Naive B cell (primary cell): ENCODE results near the gene PSMC4. TPM values are rescaled to one million over a fixed set of nuclear protein-coding genes. Genes with fewer than 3 reads are reported as not detected.
"Not testable (repeated sequence)": the region's sequence is repeated elsewhere in the genome, so short reads cannot be mapped to it uniquely, and the experiment has no call there.

Experiments
- ATAC-seq, 2 donors: fragments of 150-1000 bp; cut with Tn5 transposase; 2 replicates each; pipeline ENCODE4 v1.10.0; 2021; ENCODE audit warnings: low read depth in 2 of 2, mild to moderate bottlenecking in 2 of 2, moderate library complexity in 2 of 2
- DNase-seq: peaks from one replicate; pipeline ENCODE4 v3.0.0; 2022
- H3K27ac Mint-ChIP-seq, 6 donors: one replicate each; pipeline ENCODE4 v1.8.0; 2020 to 2022; ENCODE audit warnings: mild to moderate bottlenecking in 6 of 6, mixed read lengths in 6 of 6, moderate library complexity in 5 of 6, inconsistent platforms in 2 of 6
- H3K27me3 Mint-ChIP-seq, 3 donors: one replicate each; pipeline ENCODE4 v1.8.0; 2021 to 2022; ENCODE audit warnings: mixed read lengths in 3 of 3, mild to moderate bottlenecking in 1 of 3
- H3K36me3 Mint-ChIP-seq, 2 donors: one replicate each; pipeline ENCODE4 v1.8.0; 2020 to 2022; ENCODE audit warnings: mixed read lengths in 2 of 2, inconsistent platforms in 1 of 2, mild to moderate bottlenecking in 1 of 2
- H3K4me1 Mint-ChIP-seq, 3 donors: one replicate each; pipeline ENCODE4 v1.8.0; 2020 to 2022; ENCODE audit warnings: mixed read lengths in 3 of 3, inconsistent platforms in 1 of 3, mild to moderate bottlenecking in 1 of 3, moderate library complexity in 1 of 3
- H3K4me3 Mint-ChIP-seq, 8 donors: one replicate each; pipeline ENCODE4 v1.8.0; 2020 to 2022; ENCODE audit warnings: mild to moderate bottlenecking in 8 of 8, mixed read lengths in 8 of 8, moderate library complexity in 8 of 8, inconsistent platforms in 2 of 8
- H3K9me3 Mint-ChIP-seq, 7 donors: one replicate each; pipeline ENCODE4 v1.8.0; 2020 to 2022; ENCODE audit warnings: mixed read lengths in 7 of 7, mild to moderate bottlenecking in 5 of 7, inconsistent platforms in 2 of 7, moderate library complexity in 1 of 7
- polyA plus RNA-seq, 6 donors: library from polyadenylated mRNA; unstranded; fragments of 300-500 nt; fragmentation: Illumina TruSeq; gene quantifications; one replicate each; pipeline ENCODE4 v1.2.3, GENCODE V29; 2021; ENCODE audit warnings: low read depth in 6 of 6

Gene PSMC4
- polyA plus RNA-seq, 6 donors from 2014 or later: 78.2 to 94.5 (median 89.9) TPM

DNA sequence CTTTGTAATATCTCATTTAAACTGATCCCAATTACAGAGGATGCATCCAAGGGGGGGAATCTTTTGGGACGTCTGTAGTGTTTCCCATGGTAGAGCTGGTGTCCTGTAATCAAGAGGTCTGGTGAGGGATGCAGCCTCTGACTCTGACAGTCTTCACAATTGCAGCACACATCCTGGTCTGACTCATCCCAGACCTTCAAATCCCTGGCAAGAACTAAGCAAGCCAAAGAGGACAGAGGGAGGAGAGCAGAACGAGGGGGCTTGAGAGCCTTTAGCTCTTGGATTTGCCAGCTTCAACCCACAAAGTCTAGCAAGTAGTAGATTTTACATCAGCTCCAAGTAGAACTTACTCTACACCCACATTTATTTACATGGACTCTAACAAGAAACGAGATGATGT is 19.3 kb upstream of the PSMC4 start:
- DNase-seq (no peak), ATAC-seq (no peak)
- H3K9me3 Mint-ChIP-seq: peaks cover 0 to 14% (median 4%) of the 10 kb centered on the region in 7 donors
- peaks cover 0 to 14% of the 10 kb centered on the region in 2 donors for H3K36me3 Mint-ChIP-seq
- H3K27ac Mint-ChIP-seq: peak overlapping the region; percentile 42 to 99 (median 98)
- peak overlapping the region; percentile 34 to 94 (median 79) for H3K4me3 Mint-ChIP-seq
- H3K27me3 Mint-ChIP-seq: no peaks in the 10 kb centered on the region
- H3K4me1 Mint-ChIP-seq: peaks cover 51 to 96% (median 80%) of the 10 kb centered on the region in 3 donors

DNA sequence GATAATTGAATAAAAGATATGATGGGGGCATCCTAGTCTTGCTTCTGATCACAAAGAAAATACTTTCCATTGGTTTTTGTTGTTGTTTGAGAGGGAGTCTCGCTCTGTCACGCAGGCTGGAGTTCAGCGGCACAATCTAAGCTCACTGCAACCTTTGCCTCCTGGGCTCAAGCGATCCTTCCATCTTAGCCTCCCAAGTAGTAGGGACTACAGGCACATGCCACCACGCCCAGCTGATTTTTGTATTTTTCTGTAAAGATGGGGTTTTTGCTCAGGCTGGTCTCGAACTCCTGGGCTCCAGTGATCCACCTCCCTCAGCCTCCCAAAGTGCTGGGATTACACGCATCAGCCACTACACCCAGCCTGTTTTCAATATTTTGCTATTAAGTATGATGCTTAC is 17.1 kb upstream of the PSMC4 start:
- Mint-ChIP-seq H3K27me3 (no peaks in the 10 kb centered on the region), H3K27ac (peak overlapping the region; percentile 87 to 99 (median 98)), H3K4me1 (peaks cover 51 to 89% (median 70%) of the 10 kb centered on the region in 3 donors), H3K9me3 (peaks cover 0 to 14% (median 4%) of the 10 kb centered on the region in 7 donors), H3K4me3 (peak overlapping the region; percentile 19 to 94 (median 80)), H3K36me3 (peaks cover 0 to 14% of the 10 kb centered on the region in 2 donors)
- ATAC-seq (peak; percentile 6 to 21), DNase-seq (no peak)

DNA sequence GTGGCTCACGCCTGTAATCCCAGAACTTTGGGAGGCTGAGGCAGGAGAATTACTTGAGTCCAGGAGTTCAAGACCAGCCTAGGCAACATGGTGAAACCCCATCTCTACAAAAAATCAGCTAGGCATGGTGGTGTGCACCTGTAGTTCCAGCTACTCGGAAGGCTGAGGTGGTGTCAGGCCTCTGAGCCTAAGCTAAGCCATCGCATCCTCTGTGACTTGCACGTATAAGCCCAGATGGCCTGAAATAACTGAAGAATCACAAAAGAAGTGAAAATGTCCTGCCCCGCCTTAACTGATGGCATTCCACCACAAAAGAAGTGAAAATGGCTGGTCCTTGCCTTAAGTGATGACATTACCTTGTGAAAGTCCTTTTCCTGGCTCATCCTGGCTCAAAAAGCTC is 13.1 kb upstream of the PSMC4 start:
- H3K4me1 Mint-ChIP-seq: peaks cover 41 to 65% (median 54%) of the 10 kb centered on the region in 3 donors
- H3K36me3 Mint-ChIP-seq, H3K27me3 Mint-ChIP-seq, ATAC-seq, H3K9me3 Mint-ChIP-seq, DNase-seq: not testable (repeated sequence)
- H3K27ac Mint-ChIP-seq: peak overlapping the region in 4 of 6 donors; percentile 28 to 75 (median 65)
- peak overlapping the region in 4 of 8 donors; percentile 58 to 72 (median 64) for H3K4me3 Mint-ChIP-seq

DNA sequence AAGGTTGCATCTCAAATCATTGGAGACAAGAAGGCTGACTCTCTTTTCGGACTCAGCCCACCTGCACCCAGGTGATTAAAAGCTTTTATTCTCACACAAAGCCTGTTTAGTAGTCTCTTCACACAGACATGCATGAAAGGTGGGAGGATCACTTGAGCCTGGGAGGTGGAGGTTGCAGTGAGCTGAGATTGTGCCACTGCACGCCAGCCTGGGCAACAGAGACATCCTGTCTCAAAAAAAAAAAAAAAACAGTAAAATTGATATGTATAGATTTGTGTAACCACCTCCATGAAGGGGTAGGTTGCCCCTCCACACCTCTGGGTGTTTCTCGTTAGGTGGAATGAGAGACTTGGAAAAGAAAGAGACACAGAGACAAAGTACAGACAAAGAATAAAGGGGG is 12.0 kb upstream of the PSMC4 start:
- not testable (repeated sequence) for DNase-seq, H3K36me3 Mint-ChIP-seq, H3K9me3 Mint-ChIP-seq, H3K27me3 Mint-ChIP-seq
- Mint-ChIP-seq H3K4me3 (peak overlapping the region; percentile 47 to 89 (median 76)), H3K4me1 (peaks cover 32 to 62% (median 44%) of the 10 kb centered on the region in 3 donors), H3K27ac (peak overlapping the region in 4 of 6 donors; percentile 49 to 93 (median 89))
- ATAC-seq: peak; percentile 35 to 47

DNA sequence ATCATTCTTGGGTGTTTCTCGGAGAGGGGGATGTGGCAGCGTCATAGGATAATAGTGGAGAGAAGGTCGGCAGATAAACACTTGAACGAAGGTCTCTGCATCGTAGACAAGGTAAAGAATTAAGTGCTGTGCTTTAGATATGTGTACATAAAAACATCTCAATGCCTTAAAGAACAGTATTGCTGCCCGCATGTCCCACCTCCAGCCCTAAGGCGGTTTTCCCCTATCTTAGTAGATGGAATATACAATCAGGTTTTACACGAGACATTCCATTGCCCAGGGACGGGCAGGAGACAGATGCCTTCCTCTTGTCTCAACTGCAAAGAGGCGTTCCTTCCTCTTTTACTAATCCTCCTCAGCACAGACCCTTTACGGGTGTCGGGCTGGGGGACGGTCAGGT is 11.6 kb upstream of the PSMC4 start:
- peaks cover 30 to 60% (median 42%) of the 10 kb centered on the region in 3 donors for H3K4me1 Mint-ChIP-seq
- not testable (repeated sequence) for DNase-seq

DNA sequence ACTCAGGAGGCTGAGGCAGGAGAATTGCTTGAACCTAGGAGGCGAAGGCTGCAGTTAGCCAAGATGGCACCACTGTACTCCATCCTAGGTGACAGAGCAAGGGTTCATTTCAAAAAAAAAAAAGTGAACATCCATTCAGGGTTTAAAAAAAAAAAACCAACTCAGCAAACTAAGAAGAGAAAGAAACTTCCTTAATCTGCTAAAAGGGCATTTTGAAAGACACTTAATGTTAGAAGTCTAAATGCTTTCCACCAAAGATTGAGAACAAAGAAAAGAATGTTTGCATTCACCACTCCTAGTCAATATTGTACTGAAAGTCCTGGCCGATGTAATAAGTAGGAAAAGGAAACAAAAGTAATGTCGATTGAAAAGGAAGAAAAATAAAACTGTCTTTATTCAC is 7.1 kb upstream of the PSMC4 start:
- Mint-ChIP-seq H3K4me3 (no peak overlapping the region), H3K9me3 (no peaks in the 10 kb centered on the region), H3K27ac (peak overlapping the region in 1 of 6 donors; percentile 33), H3K4me1 (peaks cover 22 to 31% (median 23%) of the 10 kb centered on the region in 3 donors), H3K36me3 (no peaks in the 10 kb centered on the region), H3K27me3 (no peaks in the 10 kb centered on the region)
- no peak for DNase-seq
- ATAC-seq: no peak

More for the DNA sequence above, 11.6 kb upstream of the PSMC4 start:
- Mint-ChIP-seq H3K4me3 (peak overlapping the region; percentile 47 to 89 (median 76)), H3K27ac (peak overlapping the region in 4 of 6 donors; percentile 87 to 93 (median 92))
- H3K36me3 Mint-ChIP-seq, H3K9me3 Mint-ChIP-seq, H3K27me3 Mint-ChIP-seq: not testable (repeated sequence)
- peak in 1 of 2 donors; percentile 30 for ATAC-seq

DNA sequence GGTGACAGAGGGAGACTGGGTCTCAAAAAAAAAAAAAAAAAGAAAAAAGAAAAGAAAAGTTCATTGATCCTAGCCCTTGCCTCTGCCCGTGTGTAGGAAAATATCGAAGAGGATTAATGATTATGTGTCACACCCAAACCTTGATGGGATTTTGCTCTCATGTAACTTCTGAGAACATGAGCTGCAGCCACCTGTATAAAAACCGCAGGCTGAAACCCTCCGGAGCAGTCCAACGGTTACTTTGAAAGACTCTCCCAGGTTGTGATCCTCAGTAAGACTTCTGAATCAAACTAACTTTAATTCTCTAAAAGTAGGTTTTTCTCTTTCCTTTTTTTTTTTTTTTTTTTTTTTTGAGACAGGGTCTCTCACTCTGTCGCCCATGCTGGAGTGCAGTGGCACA is 4.3 kb upstream of the PSMC4 start:
- H3K4me3 Mint-ChIP-seq: no peak overlapping the region
- DNase-seq (no peak), ATAC-seq (no peak)
- no peaks in the 10 kb centered on the region for H3K27me3 Mint-ChIP-seq
- H3K27ac Mint-ChIP-seq: no peak overlapping the region
- H3K36me3 Mint-ChIP-seq: no peaks in the 10 kb centered on the region
- peaks cover 0 to 1% (median 0%) of the 10 kb centered on the region in 7 donors for H3K9me3 Mint-ChIP-seq
- H3K4me1 Mint-ChIP-seq: peaks cover 26 to 42% (median 29%) of the 10 kb centered on the region in 3 donors

DNA sequence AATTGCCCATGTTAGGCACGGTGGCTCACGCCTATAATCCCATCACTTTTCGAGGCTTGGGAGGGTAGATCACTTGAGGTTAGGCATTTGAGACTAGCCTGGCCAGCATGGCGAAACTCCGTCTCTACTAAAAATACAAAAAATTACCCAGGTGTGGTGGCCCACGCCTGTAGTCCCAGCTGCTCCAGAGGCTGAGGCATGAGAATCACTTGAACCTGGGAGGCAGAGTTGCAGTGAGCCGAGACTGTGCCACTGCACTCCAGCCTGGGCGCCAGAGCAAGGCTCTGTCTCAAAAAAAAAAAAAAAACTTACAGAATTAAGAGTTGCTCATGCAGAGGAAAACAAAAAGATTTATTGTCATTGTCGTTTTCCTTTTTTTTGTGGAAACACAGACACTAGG is 3.4 kb upstream of the PSMC4 start:
- peak overlapping the region in 1 of 6 donors; percentile 85 for H3K27ac Mint-ChIP-seq

DNA sequence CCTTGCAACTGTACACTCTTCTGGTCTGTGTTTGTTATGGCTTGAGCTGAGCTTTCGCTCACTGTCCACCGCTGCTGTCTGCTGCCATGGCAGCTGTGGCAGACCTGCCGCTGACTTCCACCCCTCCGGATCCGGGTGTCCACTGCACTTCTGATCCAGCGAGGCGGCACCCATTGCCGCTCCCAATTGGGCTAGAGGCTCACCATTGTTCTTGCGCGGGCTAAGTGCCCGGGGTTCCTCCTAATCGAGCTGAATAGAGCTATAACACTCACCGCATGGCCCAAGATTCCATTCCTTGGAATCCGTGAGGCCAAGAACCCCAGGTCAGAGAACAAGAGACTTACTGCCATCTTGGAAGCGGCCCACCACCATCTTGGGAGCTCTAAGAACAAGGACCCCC is 2.2 kb upstream of the PSMC4 start:
- Mint-ChIP-seq H3K36me3 (peaks cover 3 to 6% of the 10 kb centered on the region in 2 donors), H3K4me3 (peak overlapping the region in 4 of 8 donors; percentile 48 to 98 (median 91)), H3K27me3 (no peaks in the 10 kb centered on the region), H3K27ac (peak overlapping the region in 5 of 6 donors; percentile 29 to 96 (median 88)), H3K9me3 (peaks cover 0 to 1% (median 0%) of the 10 kb centered on the region in 7 donors), H3K4me1 (peaks cover 32 to 48% (median 41%) of the 10 kb centered on the region in 3 donors)
- DNase-seq: no peak
- ATAC-seq: no peak

More for the DNA sequence above, 3.4 kb upstream of the PSMC4 start:
- Mint-ChIP-seq H3K4me1 (peaks cover 28 to 51% (median 37%) of the 10 kb centered on the region in 3 donors), H3K4me3 (peak overlapping the region in 1 of 8 donors; percentile 28), H3K36me3 (no peaks in the 10 kb centered on the region), H3K9me3 (peaks cover 0 to 1% (median 0%) of the 10 kb centered on the region in 7 donors), H3K27me3 (no peaks in the 10 kb centered on the region)
- ATAC-seq (no peak), DNase-seq (no peak)

DNA sequence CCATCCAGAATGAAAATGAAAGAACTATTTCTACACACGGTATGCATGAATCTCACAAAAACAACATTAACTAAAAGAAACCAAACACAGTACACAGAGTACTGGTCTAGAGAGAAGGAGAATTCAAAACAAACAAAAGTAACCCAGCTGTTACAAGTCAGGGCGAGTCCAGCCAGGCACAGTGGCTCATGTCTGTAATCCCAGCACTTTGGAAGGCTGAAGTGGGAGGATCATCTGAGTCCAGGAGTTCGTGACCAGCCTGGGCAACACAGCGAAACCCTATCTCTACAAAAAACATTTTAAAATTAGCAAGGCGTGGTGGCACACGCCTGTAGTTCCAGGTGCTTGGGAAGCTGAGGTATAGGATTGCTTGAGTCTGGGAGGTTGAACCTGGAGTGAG is 1.7 kb upstream of the PSMC4 start:
- H3K9me3 Mint-ChIP-seq: peaks cover 0 to 1% (median 0%) of the 10 kb centered on the region in 7 donors
- peak overlapping the region; percentile 51 to 100 (median 98) for H3K27ac Mint-ChIP-seq
- H3K36me3 Mint-ChIP-seq: peaks cover 4 to 11% of the 10 kb centered on the region in 2 donors
- peak overlapping the region in 7 of 8 donors; percentile 90 to 99 (median 97) for H3K4me3 Mint-ChIP-seq
- no peak for DNase-seq
- ATAC-seq: no peak
- H3K27me3 Mint-ChIP-seq: no peaks in the 10 kb centered on the region
- H3K4me1 Mint-ChIP-seq: peaks cover 35 to 46% (median 45%) of the 10 kb centered on the region in 3 donors

DNA sequence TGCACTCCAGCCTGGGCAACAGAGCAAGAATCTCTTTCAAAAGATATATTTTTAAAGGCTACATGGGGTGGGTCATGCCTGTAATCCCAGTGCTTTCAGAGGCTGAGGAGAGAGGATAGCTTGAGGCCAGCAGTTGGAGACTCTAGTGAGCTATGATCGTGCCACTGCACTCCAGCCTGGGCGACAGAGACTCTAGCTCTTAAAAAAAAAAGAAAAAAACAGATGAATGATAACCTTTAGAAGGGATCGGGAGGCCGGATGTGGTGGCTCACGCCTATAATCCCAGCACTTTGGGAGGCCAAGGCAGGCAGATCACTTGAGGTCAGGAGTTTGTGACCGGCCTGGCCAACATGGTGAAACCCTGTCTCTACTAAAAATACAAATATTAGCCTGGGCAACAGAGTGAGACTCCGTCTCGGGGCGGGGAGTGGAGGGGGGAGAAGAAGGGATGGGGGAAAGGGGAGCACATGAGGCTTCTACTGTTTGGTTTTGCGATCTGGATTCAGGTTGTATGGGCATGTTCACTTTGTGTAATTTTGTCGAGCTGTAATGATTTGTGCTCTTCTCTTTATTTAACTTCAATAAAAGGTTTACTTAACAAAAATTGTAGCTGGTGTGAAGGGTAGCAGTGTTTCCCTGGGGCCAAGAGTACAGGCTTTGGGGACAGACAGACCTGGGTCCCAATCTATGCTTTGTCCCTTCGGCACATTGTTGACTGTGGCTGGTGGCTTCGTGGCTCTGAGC is 1.1 kb upstream of the PSMC4 start:
- Mint-ChIP-seq H3K9me3 (peaks cover 0 to 1% (median 0%) of the 10 kb centered on the region in 7 donors), H3K4me3 (peak overlapping the region; percentile 90 to 99 (median 97)), H3K36me3 (peaks cover 7 to 16% of the 10 kb centered on the region in 2 donors), H3K4me1 (peaks cover 35 to 51% (median 46%) of the 10 kb centered on the region in 3 donors), H3K27ac (peak overlapping the region; percentile 96 to 100 (median 99)), H3K27me3 (no peaks in the 10 kb centered on the region)
- no peak for ATAC-seq
- DNase-seq: no peak

DNA sequence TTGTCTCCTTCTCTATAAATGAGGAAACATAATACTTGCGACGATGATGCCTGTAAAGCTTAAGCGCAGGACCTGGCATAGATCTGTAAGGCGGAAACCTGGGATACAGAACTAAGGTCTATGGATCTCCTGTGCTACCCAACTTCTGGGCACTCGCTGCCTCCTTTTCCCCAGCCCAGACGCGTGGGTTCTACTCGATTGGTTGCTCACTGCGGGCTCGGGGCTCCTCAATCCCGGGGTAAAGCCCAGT is 615 bp upstream of the PSMC4 start:
- H3K36me3 Mint-ChIP-seq: peaks cover 9 to 18% of the 10 kb centered on the region in 2 donors
- H3K4me1 Mint-ChIP-seq: peaks cover 35 to 52% (median 46%) of the 10 kb centered on the region in 3 donors
- ATAC-seq (peak; percentile 15 to 17), DNase-seq (no peak)
- peak overlapping the region; percentile 90 to 99 (median 97) for H3K4me3 Mint-ChIP-seq
- peaks cover 0 to 1% (median 0%) of the 10 kb centered on the region in 7 donors for H3K9me3 Mint-ChIP-seq
- H3K27ac Mint-ChIP-seq: peak overlapping the region; percentile 96 to 100 (median 99)
- H3K27me3 Mint-ChIP-seq: no peaks in the 10 kb centered on the region

DNA sequence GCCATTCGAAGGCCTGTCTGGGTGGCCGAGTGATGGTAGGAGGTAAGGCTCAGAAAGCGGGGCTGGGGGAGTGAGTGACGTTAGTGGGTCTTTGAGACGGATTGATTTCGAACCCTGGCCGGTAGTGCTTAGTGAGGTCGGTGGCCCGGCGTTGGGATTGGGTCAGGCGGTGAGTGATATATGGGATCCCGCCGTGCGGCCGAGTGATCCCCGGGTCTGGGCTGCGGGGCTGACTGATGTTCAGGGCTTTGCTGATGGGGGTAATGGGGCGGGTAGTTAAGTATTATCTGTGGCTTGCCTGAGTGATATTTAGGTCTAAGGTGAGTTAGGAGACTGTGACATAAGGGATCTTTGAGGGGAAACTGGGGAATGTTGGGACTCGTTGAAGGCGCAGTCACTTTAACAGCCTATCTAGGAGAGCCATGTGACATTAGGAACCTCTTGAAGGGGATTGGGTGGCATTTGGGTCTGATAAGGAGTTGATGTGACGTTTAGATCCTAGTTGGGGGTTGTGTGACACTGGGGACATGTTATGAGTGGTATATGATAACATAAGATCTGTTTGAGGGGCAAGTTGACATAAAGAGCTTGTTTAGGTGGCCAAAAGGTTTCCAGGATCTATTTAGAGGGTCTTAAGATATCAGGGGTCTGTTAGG is 543 bp downstream of the PSMC4 start:
- DNase-seq (no peak), ATAC-seq (no peak)
- peaks cover 0 to 1% (median 0%) of the 10 kb centered on the region in 7 donors for H3K9me3 Mint-ChIP-seq
- H3K36me3 Mint-ChIP-seq: peaks cover 13 to 18% of the 10 kb centered on the region in 2 donors
- peak overlapping the region; percentile 90 to 99 (median 97) for H3K4me3 Mint-ChIP-seq
- peak overlapping the region; percentile 96 to 100 (median 99) for H3K27ac Mint-ChIP-seq
- peaks cover 35 to 52% (median 46%) of the 10 kb centered on the region in 3 donors for H3K4me1 Mint-ChIP-seq
- no peaks in the 10 kb centered on the region for H3K27me3 Mint-ChIP-seq
